Measurements from ENCODE around the gene FRMD8.

The FRMD8 gene

DNA sequence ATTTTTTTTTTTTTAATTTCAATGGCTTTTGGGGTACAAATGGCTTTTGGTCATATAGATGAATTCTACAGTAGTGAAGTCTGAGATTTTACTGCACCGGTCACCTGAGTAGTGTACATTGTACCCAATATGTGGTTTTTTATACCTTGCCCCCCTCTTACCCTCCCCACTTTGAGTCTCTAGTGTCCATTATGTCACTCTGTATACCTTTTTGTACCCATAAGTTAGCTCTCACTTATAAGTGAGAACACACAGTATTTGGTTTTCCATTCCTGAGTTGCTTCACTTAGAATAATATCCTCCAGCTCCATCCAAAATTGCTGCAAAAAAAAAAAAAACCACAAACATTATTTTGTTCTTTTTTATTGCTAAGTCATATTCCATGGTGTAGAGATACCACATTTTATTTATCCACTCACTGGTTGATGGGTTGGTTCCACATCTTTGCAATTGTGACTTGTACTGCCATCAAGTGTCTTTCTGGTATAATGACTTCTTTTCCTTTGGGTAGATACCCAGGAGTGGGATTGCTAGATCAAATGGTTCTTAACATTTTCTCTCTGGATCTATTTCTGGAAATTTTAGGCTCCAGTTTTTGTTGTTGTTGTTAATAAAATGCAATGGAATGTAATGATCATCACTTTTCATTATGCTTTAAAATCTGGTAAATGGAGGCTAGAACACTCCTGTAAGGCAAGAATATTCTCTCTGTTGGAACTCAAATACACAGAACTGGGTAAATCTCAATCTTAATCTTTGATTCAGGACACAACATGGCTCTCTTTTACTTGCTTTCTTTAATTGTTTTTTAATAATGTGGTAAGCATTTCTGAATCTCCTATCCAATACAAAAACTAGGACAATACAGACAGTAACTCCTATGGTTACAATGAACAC is 46.5 kb downstream of the FRMD8 start:
- peak; percentile 63 for DNase-seq (ENCODE audit: low read depth)
- TF ChIP-seq, protein P1, sequence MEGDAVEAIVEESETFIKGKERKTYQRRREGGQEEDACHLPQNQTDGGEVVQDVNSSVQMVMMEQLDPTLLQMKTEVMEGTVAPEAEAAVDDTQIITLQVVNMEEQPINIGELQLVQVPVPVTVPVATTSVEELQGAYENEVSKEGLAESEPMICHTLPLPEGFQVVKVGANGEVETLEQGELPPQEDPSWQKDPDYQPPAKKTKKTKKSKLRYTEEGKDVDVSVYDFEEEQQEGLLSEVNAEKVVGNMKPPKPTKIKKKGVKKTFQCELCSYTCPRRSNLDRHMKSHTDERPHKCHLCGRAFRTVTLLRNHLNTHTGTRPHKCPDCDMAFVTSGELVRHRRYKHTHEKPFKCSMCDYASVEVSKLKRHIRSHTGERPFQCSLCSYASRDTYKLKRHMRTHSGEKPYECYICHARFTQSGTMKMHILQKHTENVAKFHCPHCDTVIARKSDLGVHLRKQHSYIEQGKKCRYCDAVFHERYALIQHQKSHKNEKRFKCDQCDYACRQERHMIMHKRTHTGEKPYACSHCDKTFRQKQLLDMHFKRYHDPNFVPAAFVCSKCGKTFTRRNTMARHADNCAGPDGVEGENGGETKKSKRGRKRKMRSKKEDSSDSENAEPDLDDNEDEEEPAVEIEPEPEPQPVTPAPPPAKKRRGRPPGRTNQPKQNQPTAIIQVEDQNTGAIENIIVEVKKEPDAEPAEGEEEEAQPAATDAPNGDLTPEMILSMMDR (conservative IDR thresholded peaks at IDR 0.05; ENCODE audit: control insufficient read depth, insufficient read depth, low read depth, low read length): no peak
- H3K4me3 ChIP-seq (ENCODE audit: control insufficient read depth, low read depth, low read length): no peak overlapping the region

DNA sequence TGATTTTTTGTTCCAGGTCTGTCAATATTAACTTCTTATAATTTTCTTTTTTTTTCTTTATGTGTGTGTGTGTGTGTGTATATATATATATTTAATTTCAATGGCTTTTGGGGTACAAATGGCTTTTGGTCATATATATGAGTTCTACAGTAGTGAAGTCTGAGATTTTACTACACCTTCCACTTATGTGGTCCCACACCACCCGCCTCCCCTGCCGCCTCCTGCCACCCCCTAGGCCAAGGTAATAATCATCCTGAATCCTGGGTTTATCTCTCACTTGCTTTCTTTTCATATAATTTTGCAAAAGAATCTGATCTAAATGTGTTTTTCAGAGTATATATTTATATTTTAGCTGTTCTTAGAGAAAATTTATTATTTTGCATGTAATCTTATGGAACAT is 47.2 kb downstream of the FRMD8 start:
- no peak overlapping the region for H3K4me3 ChIP-seq (ENCODE audit: control insufficient read depth, low read depth, low read length)
- DNase-seq (ENCODE audit: low read depth): peak; percentile 17

DNA sequence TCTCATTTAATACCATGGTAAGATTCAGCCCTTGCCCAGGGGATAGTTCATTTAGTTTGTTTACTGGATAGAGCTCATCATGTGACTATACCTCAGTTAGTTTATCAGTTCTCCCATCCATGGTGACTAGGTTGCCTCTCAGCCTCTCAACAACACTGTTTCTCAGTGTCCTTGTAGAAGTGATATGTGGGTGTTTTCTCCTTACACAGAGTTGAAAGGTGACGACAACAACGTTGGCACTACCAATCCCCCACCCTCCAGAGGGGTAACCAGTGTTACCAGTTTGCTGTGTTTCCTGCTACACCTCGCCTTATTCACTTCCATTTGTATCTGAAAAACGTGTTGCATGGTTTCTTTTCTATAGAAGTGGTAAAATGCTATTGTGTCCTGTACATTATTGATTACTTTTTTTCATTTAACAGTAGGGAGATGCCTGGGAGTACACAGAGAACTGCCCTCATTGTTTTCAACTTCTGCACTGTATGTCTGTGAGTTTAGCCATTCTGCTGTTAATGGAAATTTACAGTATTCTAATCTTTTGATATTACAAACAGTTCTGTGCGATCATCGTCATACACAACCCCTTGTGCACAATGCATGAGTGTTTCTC is 47.7 kb downstream of the FRMD8 start:
- TF ChIP-seq, protein P1 (conservative IDR thresholded peaks at IDR 0.05; ENCODE audit: control insufficient read depth, insufficient read depth, low read depth, low read length): no peak
- peak; percentile 47 for DNase-seq (ENCODE audit: low read depth)
- no peak overlapping the region for H3K4me3 ChIP-seq (ENCODE audit: control insufficient read depth, low read depth, low read length)

More for the DNA sequence above, 47.2 kb downstream of the FRMD8 start:
- TF ChIP-seq, protein P1 (conservative IDR thresholded peaks at IDR 0.05; ENCODE audit: control insufficient read depth, insufficient read depth, low read depth, low read length): no peak

DNA sequence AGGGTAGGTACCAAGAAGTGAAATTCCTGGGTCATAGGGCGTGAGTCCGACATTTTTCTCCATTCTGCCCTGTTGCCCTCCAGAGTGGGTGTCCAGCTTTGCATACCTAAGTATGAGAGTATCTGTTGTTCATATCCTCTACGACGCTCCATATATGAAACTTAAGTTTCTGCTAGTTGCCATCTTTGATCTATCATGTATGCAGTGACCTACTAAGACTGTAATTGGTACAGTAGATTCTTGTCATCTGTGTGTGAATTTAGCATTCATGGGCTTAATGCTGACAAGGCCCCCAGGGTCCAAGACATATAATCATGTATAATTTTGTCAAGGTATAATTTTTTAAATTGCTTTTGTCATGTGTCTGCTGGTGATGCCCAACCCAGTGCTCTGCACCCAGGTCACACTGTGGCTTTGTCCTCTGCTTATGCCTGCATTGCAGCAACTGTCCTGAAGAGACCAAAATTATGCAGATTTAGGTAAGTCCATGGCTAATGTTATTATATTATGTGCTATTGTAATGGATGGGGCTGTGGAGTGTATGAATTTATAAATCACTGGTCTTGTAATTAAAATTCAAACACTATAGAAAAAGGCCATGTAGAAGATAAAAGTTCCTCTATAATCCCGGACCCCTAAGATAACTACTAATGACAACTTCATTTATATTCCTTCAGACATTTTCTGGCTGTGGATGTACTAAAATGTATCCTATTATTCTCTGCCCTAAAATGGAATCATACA is 48.4 kb downstream of the FRMD8 start:
- TF ChIP-seq, protein P1 (conservative IDR thresholded peaks at IDR 0.05; ENCODE audit: control insufficient read depth, insufficient read depth, low read depth, low read length): no peak
- no peak overlapping the region for H3K4me3 ChIP-seq (ENCODE audit: control insufficient read depth, low read depth, low read length)
- peak; percentile 48 for DNase-seq (ENCODE audit: low read depth)

DNA sequence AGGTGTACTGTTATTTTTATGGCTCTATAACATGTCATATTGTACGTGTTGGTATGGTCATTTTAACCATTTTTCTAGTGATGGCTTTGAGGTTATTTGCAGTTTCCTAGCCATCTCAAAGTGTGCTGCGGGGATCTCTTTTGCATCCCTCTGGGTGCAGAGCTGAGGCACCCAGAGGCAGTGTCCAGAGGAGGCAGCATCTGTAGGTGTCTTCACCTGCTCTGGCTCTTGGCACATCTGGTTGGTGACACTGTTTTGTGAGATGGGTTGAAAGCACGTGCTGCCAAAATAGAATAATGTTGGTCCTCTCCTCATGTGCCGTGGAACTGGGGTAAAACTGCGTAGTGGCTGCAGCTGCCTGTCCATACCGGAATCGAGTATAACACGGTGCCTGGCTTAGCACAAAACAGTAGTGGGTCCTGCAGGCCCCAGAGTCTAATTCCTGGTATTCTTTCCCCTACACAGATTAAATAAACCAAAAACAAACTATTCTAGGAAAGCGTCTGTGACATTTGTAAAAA is 49.0 kb downstream of the FRMD8 start:
- no peak overlapping the region for H3K4me3 ChIP-seq (ENCODE audit: control insufficient read depth, low read depth, low read length)
- TF ChIP-seq, protein P1 (conservative IDR thresholded peaks at IDR 0.05; ENCODE audit: control insufficient read depth, insufficient read depth, low read depth, low read length): no peak
- peak; percentile 43 for DNase-seq (ENCODE audit: low read depth)

DNA sequence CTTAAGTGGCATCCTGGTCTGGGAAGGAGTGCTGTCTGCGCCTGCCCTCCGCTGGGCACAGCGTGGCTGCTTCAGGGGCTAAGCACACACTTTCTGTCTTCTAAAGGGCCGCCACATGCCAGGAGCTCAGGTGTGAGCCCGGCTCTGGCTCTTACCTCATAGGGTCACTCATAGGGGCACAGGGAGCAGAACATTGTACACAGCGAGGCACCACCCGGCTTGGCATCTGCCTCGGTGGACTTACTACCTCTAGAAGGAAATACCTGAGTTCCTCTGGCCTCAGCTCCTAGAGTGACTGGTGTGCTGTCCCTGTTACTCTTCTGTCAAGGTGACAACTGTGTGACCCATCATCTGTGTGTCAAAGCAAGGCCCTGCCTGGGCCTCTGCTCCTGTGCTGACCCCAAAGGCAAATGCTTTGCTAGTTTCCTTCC is 49.6 kb downstream of the FRMD8 start:
- TF ChIP-seq, protein P1 (conservative IDR thresholded peaks at IDR 0.05; ENCODE audit: control insufficient read depth, insufficient read depth, low read depth, low read length): no peak
- peak; percentile 53 for DNase-seq (ENCODE audit: low read depth)
- no peak overlapping the region for H3K4me3 ChIP-seq (ENCODE audit: control insufficient read depth, low read depth, low read length)
